GM21786 (cell line): Measurements from ENCODE around the gene MGAT5.

ENCODE experiments used
- ATAC-seq: cut with Tn5 transposase; IDR thresholded peaks from one replicate; pipeline ENCODE4 v1.9.1; 2021; ENCODE audit not compliant: unreplicated experiment

MGAT5 gene

GRCh38 chr2:134331081-134331480 is 77.2 kb downstream of the MGAT5 start:
- ATAC-seq = no peak

DNA sequence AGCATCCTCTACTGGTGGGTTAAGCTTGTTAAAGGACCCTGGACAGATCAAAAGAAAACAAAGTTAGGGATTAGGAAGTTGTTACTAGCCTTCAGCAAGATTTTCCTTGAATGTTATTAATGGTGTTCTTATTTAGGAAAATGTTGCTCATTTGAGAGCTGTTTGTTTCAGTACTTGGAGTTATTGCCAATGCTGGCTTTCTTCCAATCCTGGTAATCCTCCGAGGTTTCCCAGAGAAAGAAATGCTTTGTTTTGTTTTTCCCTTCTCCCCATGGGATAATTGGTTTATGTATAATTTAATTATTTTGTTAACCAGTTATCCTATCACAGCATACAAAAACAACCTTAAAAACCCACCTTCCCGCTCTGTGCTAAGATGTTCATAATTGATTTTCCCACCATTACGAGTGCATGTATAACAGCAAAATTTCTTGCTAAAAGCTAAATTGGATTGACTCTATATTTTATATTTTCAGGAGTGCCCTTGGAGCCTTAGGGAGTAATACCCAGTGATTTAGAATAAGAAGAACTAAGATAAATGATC is 79.8 kb downstream of the MGAT5 start:
- no peak for ATAC-seq

- ATAC-seq = no peak
Measured at GRCh38 chr2:134334542-134335353, 80.9 kb downstream of the MGAT5 start.

- ATAC-seq = no peak
Measured at GRCh38 chr2:134335601-134336000, 81.7 kb downstream of the MGAT5 start.

DNA sequence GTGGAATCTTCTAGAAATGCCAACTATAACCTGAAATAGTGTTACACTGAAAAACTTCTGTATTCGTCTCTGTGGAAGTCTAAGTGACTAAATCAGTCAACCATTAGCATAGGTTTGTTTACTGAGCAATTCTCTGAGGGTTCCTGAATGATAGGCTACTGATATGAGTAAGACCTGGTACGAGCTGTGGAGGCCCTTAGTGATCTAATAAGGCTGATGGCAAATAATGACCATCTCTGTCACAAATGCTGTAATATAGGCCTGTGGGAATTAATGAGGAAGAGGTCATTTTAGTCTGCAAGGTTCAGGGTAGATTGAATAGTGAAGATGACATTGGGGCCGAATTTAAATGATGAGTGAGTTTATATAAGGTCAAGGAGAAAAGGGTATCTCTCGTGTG is 82.5 kb downstream of the MGAT5 start:
- peak; percentile 98 for ATAC-seq

GRCh38 chr2:134336921-134337320 is 83.0 kb downstream of the MGAT5 start:
- ATAC-seq = no peak

- no peak for ATAC-seq
Measured at GRCh38 chr2:134337631-134338030, 83.8 kb downstream of the MGAT5 start.

- ATAC-seq = no peak
Measured at GRCh38 chr2:134338208-134338607, 84.3 kb downstream of the MGAT5 start.

DNA sequence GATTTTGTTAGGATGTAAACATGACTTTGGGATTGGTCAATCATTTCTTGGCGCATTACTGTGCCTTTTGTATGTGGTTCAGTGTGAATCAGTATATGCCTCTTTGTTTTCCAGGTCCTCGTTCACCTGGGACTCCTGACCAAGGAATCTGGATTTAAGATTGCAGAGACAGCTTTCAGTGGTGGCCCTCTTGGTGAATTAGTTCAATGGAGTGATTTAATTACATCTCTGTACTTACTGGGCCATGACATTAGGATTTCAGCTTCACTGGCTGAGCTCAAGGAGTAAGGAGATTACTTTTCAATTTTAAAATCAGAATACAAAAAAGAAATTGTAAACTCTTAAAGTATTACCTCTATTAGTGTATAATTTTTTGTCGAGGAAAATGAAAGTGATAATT is 87.6 kb downstream of the MGAT5 start:
- ATAC-seq = no peak

- ATAC-seq = no peak
Measured at GRCh38 chr2:134344954-134345697, 91.3 kb downstream of the MGAT5 start.

DNA sequence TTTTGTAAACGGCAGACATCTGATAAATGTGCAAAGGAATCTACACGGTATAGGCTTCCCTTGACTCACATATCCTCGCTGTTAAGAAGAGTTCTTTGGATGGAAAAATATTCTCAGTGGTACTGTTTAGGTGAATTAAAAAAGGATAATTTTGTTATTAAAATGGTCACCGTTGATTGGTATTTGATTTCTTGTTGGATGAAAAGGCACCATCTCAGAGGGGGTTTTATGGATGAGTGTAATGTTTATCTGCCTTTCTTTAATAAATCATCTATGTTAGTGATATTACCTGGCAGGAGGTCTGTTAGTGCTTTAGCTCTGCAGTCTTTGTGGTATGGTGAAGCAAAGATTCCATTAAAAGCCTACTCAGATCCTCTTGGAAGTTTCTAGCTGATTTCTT is 92.3 kb downstream of the MGAT5 start:
- no peak for ATAC-seq

- no peak for ATAC-seq
Measured at GRCh38 chr2:134347756-134348155, 93.9 kb downstream of the MGAT5 start.

GRCh38 chr2:134348239-134348638 is 94.4 kb downstream of the MGAT5 start:
- no peak for ATAC-seq

GRCh38 chr2:134348760-134349159 is 94.9 kb downstream of the MGAT5 start:
- ATAC-seq = no peak

DNA sequence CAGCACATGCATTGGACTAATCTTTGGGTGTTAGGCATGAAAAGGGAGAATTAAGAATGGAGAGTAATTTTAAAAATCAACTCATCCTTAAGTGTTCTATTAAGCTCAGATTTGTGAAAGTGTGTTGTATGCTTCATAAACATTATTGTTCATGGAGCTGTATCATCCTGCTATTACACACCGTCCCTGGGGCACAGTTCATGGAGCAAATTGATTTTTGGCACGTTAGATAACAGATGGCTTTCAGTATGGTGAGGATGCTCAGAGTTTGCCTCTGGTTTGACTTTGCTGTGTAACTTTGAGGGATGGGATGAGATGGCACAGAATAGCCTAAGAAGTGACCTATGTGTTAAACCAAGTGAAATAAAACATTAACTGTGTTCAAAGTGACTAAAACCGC is 97.1 kb downstream of the MGAT5 start:
- no peak for ATAC-seq

GRCh38 chr2:134351899-134352298 is 98.0 kb downstream of the MGAT5 start:
- ATAC-seq = no peak

DNA sequence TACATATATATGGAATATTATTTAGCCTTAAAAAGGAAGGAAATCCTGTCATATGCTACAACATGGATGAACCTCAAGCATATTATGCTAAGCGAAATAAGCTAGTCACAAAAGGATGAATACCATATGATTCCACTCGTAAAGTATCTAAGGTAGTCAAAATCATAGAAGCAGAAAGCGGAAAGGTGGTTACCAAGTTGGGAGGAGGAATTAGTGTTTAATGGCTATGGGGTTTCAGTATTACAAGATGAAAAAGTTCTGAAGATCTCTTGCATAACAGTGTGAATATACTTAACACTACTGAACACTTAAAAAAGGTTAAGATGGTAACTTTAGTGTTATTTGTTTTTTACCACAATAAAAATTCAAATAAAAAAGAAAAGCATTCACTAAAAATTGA is 99.0 kb downstream of the MGAT5 start:
- ATAC-seq = no peak

DNA sequence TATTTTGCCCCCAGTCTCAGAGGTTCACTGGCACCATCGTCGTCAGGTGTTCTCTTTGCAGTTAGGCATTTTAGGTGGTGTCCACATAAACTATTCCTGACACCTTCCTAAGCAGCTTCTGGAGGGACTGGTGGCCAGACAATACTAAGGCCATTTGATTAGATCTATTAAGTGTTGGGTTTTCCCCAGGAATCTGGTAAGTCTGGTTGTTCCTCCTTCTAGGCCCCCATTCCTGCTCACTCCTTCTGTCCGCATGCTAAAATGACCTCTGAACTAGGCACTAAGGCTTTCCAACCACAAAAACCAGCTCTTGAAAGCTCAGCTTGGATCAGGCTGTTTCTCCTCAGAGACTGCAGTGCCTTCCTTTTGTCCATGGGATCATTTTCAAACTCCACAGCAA is 100.7 kb downstream of the MGAT5 start:
- ATAC-seq = no peak

DNA sequence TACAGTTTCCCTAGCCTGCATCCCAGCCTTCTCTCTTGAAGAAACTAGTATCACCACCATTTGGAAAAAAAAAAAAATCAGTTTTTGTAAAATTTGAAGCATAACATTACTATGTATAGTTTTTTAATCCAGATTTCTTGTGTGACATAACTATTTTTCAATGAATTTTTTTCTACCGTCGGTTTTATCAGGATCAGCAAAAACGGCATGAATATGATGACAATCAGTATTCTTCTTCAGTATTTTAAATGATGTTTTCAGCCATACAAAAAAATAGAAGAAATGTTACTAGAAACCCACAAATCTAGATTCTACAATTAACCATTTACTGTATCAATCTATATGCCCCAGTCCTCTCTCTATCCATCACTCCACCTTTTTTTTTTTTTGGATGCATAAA is 103.9 kb downstream of the MGAT5 start:
- ATAC-seq = no peak

DNA sequence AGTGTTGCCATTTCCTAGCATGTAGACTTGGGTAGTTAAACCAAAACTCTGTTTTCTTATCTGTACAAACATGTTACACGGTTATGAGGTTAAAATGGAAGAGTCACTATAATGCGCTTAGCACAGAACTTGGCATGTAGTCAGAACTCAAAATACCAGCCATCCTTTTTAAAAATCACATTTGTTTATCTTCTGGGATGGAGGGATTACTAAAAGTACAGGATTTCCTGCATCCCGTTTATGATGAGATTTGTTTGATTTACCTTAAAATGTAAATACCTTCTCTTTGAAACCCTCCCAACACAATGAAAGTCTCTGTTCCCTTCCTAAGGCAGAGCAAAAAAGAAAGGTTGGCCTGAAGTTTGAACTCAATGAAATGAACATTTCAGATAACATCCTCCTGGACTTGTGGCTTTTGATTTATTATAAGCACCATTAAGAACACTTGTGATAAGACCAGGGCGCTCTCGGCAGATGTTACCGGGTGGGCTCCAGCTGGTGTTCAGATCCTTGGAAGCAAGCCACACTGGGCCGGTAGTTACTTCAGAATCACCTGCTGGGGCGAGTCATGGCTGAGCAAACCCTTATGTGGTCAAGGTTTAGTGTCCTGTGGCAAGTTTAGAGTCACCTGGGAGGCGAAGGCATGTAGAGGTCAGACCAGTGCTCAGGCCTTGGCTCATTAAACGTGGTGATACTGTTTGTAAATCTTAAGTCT is 105.7 kb downstream of the MGAT5 start:
- ATAC-seq = no peak

DNA sequence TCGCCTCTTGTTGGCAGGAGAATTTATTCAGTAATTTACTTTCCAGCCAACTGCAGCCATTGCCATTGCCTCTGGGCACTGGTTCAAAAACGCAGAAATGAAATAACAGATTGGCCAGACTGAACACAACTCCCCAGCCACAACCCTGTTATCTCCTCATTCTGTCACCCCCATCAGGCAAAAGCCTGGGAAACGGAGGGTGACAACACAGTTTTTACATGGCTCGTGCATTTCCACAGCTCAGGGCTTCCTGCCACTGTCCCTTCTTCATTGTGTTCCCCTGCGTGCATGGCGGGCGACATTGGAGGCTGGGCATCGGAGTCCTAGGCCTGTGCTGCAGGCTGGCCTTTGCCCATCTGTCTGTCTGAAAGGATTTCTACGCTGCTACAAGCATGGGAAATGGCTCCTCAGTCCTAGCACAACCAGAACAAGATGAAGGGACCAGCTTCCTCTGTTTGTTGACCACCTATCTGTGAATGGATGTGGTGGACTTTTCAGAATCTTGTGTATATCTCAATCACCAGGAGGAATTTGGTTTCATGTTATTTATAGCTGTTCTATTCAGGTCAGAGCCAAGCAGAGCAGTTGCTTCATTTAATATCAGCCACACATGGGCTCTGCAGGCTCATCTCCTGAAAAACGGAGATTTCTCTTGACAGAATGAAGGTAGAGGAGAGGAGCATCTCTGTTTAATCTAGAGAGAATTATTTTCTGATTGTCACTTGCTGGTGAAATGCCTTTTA is 107.0 kb downstream of the MGAT5 start:
- no peak for ATAC-seq
